ENCODE results near the gene AFTPH.

AFTPH gene

GRCh38 chr2:64542071-64543007, 18.2 kb downstream of the AFTPH start:
- no peak for DNase-seq

- DNase-seq = no peak
Measured at GRCh38 chr2:64543008-64543697, 19.0 kb downstream of the AFTPH start.

GRCh38 chr2:64548761-64549160, 24.6 kb downstream of the AFTPH start:
- no peak for DNase-seq

- DNase-seq = no peak
Measured at GRCh38 chr2:64550042-64550441, 25.9 kb downstream of the AFTPH start.

- DNase-seq = no peak
Measured at GRCh38 chr2:64551851-64552250, 27.7 kb downstream of the AFTPH start.

- DNase-seq = no peak
Measured at GRCh38 chr2:64554117-64554516, 30.0 kb downstream of the AFTPH start.

GRCh38 chr2:64558445-64559081, 34.4 kb downstream of the AFTPH start:
- DNase-seq = no peak

GRCh38 chr2:64562148-64562784, 38.1 kb downstream of the AFTPH start:
- DNase-seq = peak in 1 of 2 experiments; percentile 27

- no peak for DNase-seq
Measured at GRCh38 chr2:64563436-64563938, 39.4 kb downstream of the AFTPH start.

GRCh38 chr2:64565949-64566710, 42.0 kb downstream of the AFTPH start:
- no peak for DNase-seq

GRCh38 chr2:64567473-64567872, 43.3 kb downstream of the AFTPH start:
- DNase-seq = no peak

- no peak for DNase-seq
Measured at GRCh38 chr2:64568836-64569235, 44.7 kb downstream of the AFTPH start.

GRCh38 chr2:64574871-64575270, 50.7 kb downstream of the AFTPH start:
- DNase-seq = no peak

GRCh38 chr2:64581018-64581417, 56.9 kb downstream of the AFTPH start:
- DNase-seq = no peak

GRCh38 chr2:64581777-64582539, 57.8 kb downstream of the AFTPH start:
- DNase-seq = no peak

- DNase-seq = no peak
Measured at GRCh38 chr2:64582774-64583340, 58.7 kb downstream of the AFTPH start.

- DNase-seq = no peak
Measured at GRCh38 chr2:64586054-64586453, 61.9 kb downstream of the AFTPH start.

GRCh38 chr2:64586883-64587481, 62.9 kb downstream of the AFTPH start:
- DNase-seq = peak; percentile 15 to 39

- no peak for DNase-seq
Measured at GRCh38 chr2:64587561-64587960, 63.4 kb downstream of the AFTPH start.

- no peak for DNase-seq
Measured at GRCh38 chr2:64591188-64591587, 67.1 kb downstream of the AFTPH start.
